ES-I3 (cell line): ENCODE data around the gene NPEPL1.

Experiments
- H3K36me3 ChIP-seq: 2 replicates; pipeline ENCODE4 v1.6.1; 2013; ENCODE audit warnings: mild to moderate bottlenecking, low read length, control low read depth, moderate library complexity; ENCODE audit not compliant: insufficient read depth
- H3K4me1 ChIP-seq: 2 replicates; pipeline ENCODE4 v1.6.1; 2013; ENCODE audit warnings: mild to moderate bottlenecking, control low read depth, low read length; ENCODE audit not compliant: insufficient read depth
- H3K9ac ChIP-seq: 2 replicates; pipeline ENCODE4 v1.6.1; 2013; ENCODE audit warnings: low read depth, mild to moderate bottlenecking, low read length, moderate library complexity
- H3K9me3 ChIP-seq: 2 replicates; pipeline ENCODE4 v1.6.1; 2013; ENCODE audit warnings: mild to moderate bottlenecking, low read length, moderate library complexity; ENCODE audit not compliant: control insufficient read depth, insufficient read depth

The NPEPL1 gene

GRCh38 chr20:58763076-58763475 lies 70.5 kb downstream of the NPEPL1 start:
- no peak overlapping the region for H3K9ac ChIP-seq
- no peaks in the 10 kb centered on the region for H3K36me3 ChIP-seq
- peaks cover 3% of the 10 kb centered on the region; the same call in 1 of the 2 replicates for H3K9me3 ChIP-seq
- H3K4me1 ChIP-seq, result no peaks in the 10 kb centered on the region
